HepG2 (cell line): ENCODE data around the gene NFX1. TPM values are rescaled to one million over a fixed set of nuclear protein-coding genes. Genes with fewer than 3 reads are reported as not detected.
A peak's percentile ranks its signal among the peaks of the same experiment; 100 is the strongest.

Experiments
- AKAP8 ChIP-seq: sonication (generic); formaldehyde crosslinking; IDR thresholded peaks from 2 replicates; pipeline ENCODE4 v1.5.1; 2020; ENCODE audit warnings: mild to moderate bottlenecking, missing genetic modification reagents
- BORCS8-MEF2B ChIP-seq: sonication (generic); formaldehyde crosslinking; IDR thresholded peaks from 2 replicates; pipeline ENCODE4 v1.8.0; 2022; ENCODE audit warnings: mild to moderate bottlenecking, missing genetic modification reagents
- CBX1 ChIP-seq: IDR thresholded peaks from one replicate; pipeline ENCODE4 v1.6.1; 2016; ENCODE audit warnings: antibody characterized with exemption, low read depth
- CBX2 ChIP-seq, 2 experiments: fragments of 200-600 bp in 1 of 2; sonication (generic); formaldehyde crosslinking in 1 of 2; IDR thresholded peaks; 2 replicates each; pipeline versions ENCODE4 v1.7.0 to v1.8.1; 2018 to 2022; ENCODE audit warnings: low read depth in 2 of 2, low read length in 1 of 2, mild to moderate bottlenecking in 1 of 2, missing genetic modification reagents in 1 of 2
- CREB1 ChIP-seq, 2 experiments: fragments of 450-650 bp in 1 of 2; IDR thresholded peaks; 2 replicates each; pipeline ENCODE4 v1.6.1; 2016 to 2017; ENCODE audit warnings: control low read depth in 1 of 2, mild to moderate bottlenecking in 1 of 2, missing compliant biosample characterization in 1 of 2, missing genetic modification characterization in 1 of 2
- FLYWCH1 ChIP-seq: sonication (generic); formaldehyde crosslinking; IDR thresholded peaks from 2 replicates; pipeline ENCODE4 v1.8.1; 2023; ENCODE audit warnings: mild to moderate bottlenecking, missing genetic modification reagents
- FOXK2 ChIP-seq: fragments of 450-650 bp; IDR thresholded peaks from 2 replicates; pipeline ENCODE4 v1.6.1; 2016
- GATA4 ChIP-seq: sonication (generic); IDR thresholded peaks from 2 replicates; pipeline ENCODE4 v1.6.1; 2016; ENCODE audit warnings: antibody characterized with exemption, low read depth, borderline replicate concordance
- HES4 ChIP-seq: sonication (generic); formaldehyde crosslinking; IDR thresholded peaks from 2 replicates; pipeline ENCODE4 v1.9.0; 2021; ENCODE audit warnings: mild to moderate bottlenecking, missing genetic modification reagents, borderline replicate concordance
- KDM1A ChIP-seq: IDR thresholded peaks from 2 replicates; pipeline ENCODE4 v1.6.1; 2016; ENCODE audit warnings: missing compliant biosample characterization
- KDM5A ChIP-seq: fragments of 200-600 bp; sonication (generic); IDR thresholded peaks from 2 replicates; pipeline ENCODE4 v1.7.0; 2018; ENCODE audit warnings: antibody characterized with exemption, mild to moderate bottlenecking, low read length, borderline replicate concordance
- NFE2L2 ChIP-seq: fragments of 150-350 bp; IDR thresholded peaks from 2 replicates; pipeline ENCODE4 v1.6.1; 2014; ENCODE audit warnings: low read length
- PHF5A ChIP-seq: IDR thresholded peaks from one replicate; pipeline ENCODE4 v1.6.1; 2018; ENCODE audit warnings: low read depth, missing genetic modification reagents; ENCODE audit not compliant: unreplicated experiment
- ZBTB20 ChIP-seq: sonication (generic); formaldehyde crosslinking; IDR thresholded peaks from 2 replicates; pipeline ENCODE4 v1.8.1; 2023; ENCODE audit warnings: missing genetic modification reagents, low read depth, mild to moderate bottlenecking, borderline replicate concordance
- ZEB1 ChIP-seq: IDR thresholded peaks from 2 replicates; pipeline ENCODE4 v1.6.1; 2012; ENCODE audit warnings: mild to moderate bottlenecking, low read depth, inconsistent platforms; ENCODE audit not compliant: insufficient replicate concordance
- ZMYM2 ChIP-seq: sonication (generic); formaldehyde crosslinking; IDR thresholded peaks from 2 replicates; pipeline ENCODE4 v1.8.0; 2022; ENCODE audit warnings: mild to moderate bottlenecking, missing genetic modification reagents
- ZNF224 ChIP-seq: sonication (generic); formaldehyde crosslinking; IDR thresholded peaks from 2 replicates; pipeline ENCODE4 v1.5.0; 2020; ENCODE audit warnings: mild to moderate bottlenecking, missing genetic modification reagents
- ZNF296 ChIP-seq: sonication (generic); formaldehyde crosslinking; conservative IDR thresholded peaks from 2 replicates; pipeline ENCODE4 v1.5.0; 2020; ENCODE audit warnings: mild to moderate bottlenecking, missing genetic modification reagents
- ZNF3 ChIP-seq: IDR thresholded peaks from 2 replicates; pipeline ENCODE4 v1.7.0; 2017; ENCODE audit warnings: inconsistent platforms
- ZNF33A ChIP-seq: sonication (generic); formaldehyde crosslinking; IDR thresholded peaks from 2 replicates; pipeline ENCODE4 v1.5.1; 2020; ENCODE audit warnings: missing genetic modification reagents, mild to moderate bottlenecking, moderate library complexity, borderline replicate concordance
- ZNF343 ChIP-seq: sonication (generic); formaldehyde crosslinking; IDR thresholded peaks from 2 replicates; pipeline ENCODE4 v1.4.0; 2020; ENCODE audit warnings: mild to moderate bottlenecking, missing genetic modification reagents
- ZNF431 ChIP-seq: sonication (generic); formaldehyde crosslinking; IDR thresholded peaks from 2 replicates; pipeline ENCODE4 v1.9.0; 2022; ENCODE audit warnings: missing genetic modification reagents, low read depth, mild to moderate bottlenecking, borderline replicate concordance
- ZNF749 ChIP-seq: sonication (generic); formaldehyde crosslinking; IDR thresholded peaks from 2 replicates; pipeline ENCODE4 v1.8.0; 2022; ENCODE audit warnings: mild to moderate bottlenecking, missing genetic modification reagents, moderate library complexity, borderline replicate concordance
- ZNF75D ChIP-seq: sonication (generic); formaldehyde crosslinking; IDR thresholded peaks from 2 replicates; pipeline ENCODE4 v1.8.1; 2023; ENCODE audit warnings: missing genetic modification reagents, mild to moderate bottlenecking, borderline replicate concordance
- ZNF773 ChIP-seq: sonication (generic); formaldehyde crosslinking; IDR thresholded peaks from 2 replicates; pipeline ENCODE4 v1.4.0; 2020; ENCODE audit warnings: missing genetic modification reagents, borderline replicate concordance
- polyA plus RNA-seq, 8 experiments: library from polyadenylated mRNA; depleted of rRNA in 3 of 8; stranded (reverse) in 7 of 8; unstranded in 1 of 8; fragments of >200 nt; fragmentation: Illumina TruSeq in 4 of 8; extraction: Trizol in 4 of 8; gene quantifications; 2 replicates each; pipeline versions ENCODE4 v1.2.1 to v1.2.3, GENCODE V29; 2011 to 2016; ENCODE audit warnings: low read depth in 4 of 8, missing spikeins in 1 of 8, mixed read lengths in 1 of 8; ENCODE audit not compliant: insufficient read depth in 1 of 8
- total RNA-seq, 5 experiments: library from RNA; depleted of rRNA; stranded (reverse); fragments of >200 nt; fragmentation: Illumina TruSeq; extraction: Trizol; gene quantifications; 2 replicates each; pipeline ENCODE4 v1.2.3, GENCODE V29; 2016; ENCODE audit warnings: low read depth in 1 of 5
- TF ChIP-seq, protein P1 (sequence below): sonication (generic); formaldehyde crosslinking; IDR thresholded peaks from 2 replicates; pipeline ENCODE4 v1.4.0; 2020; ENCODE audit warnings: missing genetic modification reagents, mild to moderate bottlenecking, borderline replicate concordance
- TF ChIP-seq, protein P2 (sequence below): IDR thresholded peaks from 2 replicates; pipeline ENCODE4 v1.6.1; 2016; ENCODE audit warnings: missing compliant biosample characterization, missing genetic modification reagents, borderline replicate concordance

Gene NFX1
- total and polyA plus RNA-seq, 2 of the 13 experiments (the other 11 are each of a cell fraction or from before 2014, with no cell fraction given): 23.9 to 27.5 TPM

DNA sequence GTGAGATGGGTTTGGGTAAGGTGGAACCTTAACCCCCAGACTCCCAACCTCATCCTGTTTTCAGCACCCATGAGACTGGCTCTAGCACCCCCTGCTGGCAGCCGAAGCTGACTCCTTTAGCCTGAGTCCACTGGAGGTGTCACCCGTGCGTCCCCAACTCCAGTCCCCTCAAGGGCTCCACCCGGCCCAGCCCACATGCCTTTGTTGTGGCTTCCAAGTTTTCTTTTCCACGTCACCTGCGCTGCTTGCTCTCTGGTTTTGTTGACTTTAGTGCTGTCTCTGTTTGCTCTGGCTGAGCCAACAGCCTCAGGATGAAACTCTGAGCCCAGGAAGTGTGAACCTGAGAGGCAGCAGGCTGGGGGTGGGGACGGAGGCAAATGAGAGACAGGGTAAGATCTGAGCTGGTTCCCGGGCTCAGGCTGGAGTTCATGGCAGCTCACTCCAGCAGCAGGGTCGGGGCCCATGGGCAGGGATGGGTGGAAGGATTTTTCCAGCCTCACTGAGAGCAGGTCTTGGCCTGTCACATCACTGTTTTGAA lies 125.3 kb downstream of the NFX1 start (continued):
- TF ChIP-seq ZEB1 (peak; percentile 89), FLYWCH1 (CRISPR knock-in tag) (no peak), ZBTB20 (CRISPR knock-in tag) (peak; percentile 85; the same call in 1 of the 2 replicates), ZMYM2 (CRISPR knock-in tag) (peak; percentile 93), CREB1 (IDR thresholded peaks at IDR 0.05) (peak; percentile 89), CREB1 (CRISPR knock-in tag; IDR thresholded peaks at IDR 0.05) (peak; percentile 94), FOXK2 (peak; percentile 93), ZNF296 (CRISPR knock-in tag) (no peak), NFE2L2 (no peak), ZNF749 (CRISPR knock-in tag) (peak; percentile 74; the same call in 1 of the 2 replicates), KDM5A (no peak), ZNF431 (no peak; the same call in 1 of the 2 replicates), CBX2 (IDR thresholded peaks at IDR 0.05; ENCODE audit: low read depth, low read length) (no peak), CBX2 (CRISPR knock-in tag; IDR thresholded peaks at IDR 0.05; ENCODE audit: low read depth) (peak; percentile 52; the same call in 1 of the 2 replicates), PHF5A (peak; percentile 98), ZNF33A (no peak; the same call in 1 of the 2 replicates), ZNF75D (CRISPR knock-in tag) (no peak), CBX1 (no peak), HES4 (CRISPR knock-in tag) (no peak), ZNF224 (CRISPR knock-in tag) (no peak), ZNF343 (CRISPR knock-in tag) (peak; percentile 57; the same call in 1 of the 2 replicates), ZNF773 (no peak), KDM1A (CRISPR knock-in tag) (peak; percentile 86), GATA4 (peak; percentile 78; the same call in 1 of the 2 replicates), AKAP8 (CRISPR knock-in tag) (peak; percentile 84), BORCS8-MEF2B (peak; percentile 93; the same call in 1 of the 2 replicates), ZNF3 (CRISPR knock-in tag) (peak; percentile 91)
- TF ChIP-seq, protein P1, sequence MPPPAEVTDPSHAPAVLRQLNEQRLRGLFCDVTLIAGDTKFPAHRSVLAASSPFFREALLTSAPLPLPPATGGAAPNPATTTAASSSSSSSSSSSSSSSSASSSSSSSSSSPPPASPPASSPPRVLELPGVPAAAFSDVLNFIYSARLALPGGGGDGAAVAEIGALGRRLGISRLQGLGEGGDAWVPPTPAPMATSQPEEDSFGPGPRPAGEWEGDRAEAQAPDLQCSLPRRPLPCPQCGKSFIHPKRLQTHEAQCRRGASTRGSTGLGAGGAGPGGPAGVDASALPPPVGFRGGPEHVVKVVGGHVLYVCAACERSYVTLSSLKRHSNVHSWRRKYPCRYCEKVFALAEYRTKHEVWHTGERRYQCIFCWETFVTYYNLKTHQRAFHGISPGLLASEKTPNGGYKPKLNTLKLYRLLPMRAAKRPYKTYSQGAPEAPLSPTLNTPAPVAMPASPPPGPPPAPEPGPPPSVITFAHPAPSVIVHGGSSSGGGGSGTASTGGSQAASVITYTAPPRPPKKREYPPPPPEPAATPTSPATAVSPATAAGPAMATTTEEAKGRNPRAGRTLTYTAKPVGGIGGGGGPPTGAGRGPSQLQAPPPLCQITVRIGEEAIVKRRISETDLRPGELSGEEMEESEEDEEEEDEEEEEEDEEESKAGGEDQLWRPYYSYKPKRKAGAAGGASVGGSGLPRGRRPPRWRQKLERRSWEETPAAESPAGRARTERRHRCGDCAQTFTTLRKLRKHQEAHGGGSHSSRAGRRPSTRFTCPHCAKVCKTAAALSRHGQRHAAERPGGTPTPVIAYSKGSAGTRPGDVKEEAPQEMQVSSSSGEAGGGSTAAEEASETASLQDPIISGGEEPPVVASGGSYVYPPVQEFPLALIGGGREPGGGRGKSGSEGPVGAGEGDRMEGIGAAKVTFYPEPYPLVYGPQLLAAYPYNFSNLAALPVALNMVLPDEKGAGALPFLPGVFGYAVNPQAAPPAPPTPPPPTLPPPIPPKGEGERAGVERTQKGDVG (CRISPR knock-in tag): peak; percentile 61; the same call in 1 of the 2 replicates
- TF ChIP-seq, protein P2, sequence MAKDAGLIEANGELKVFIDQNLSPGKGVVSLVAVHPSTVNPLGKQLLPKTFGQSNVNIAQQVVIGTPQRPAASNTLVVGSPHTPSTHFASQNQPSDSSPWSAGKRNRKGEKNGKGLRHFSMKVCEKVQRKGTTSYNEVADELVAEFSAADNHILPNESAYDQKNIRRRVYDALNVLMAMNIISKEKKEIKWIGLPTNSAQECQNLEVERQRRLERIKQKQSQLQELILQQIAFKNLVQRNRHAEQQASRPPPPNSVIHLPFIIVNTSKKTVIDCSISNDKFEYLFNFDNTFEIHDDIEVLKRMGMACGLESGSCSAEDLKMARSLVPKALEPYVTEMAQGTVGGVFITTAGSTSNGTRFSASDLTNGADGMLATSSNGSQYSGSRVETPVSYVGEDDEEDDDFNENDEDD (CRISPR knock-in tag): peak; percentile 53; the same call in 1 of the 2 replicates
